AG09319 (cell line): ENCODE results near the gene EFCAB6.

Experiments used
- DNase-seq: peaks from one replicate; pipeline ENCODE4 v3.0.0-alpha.2; 2010; ENCODE audit warnings: low read depth; ENCODE audit errors: extremely low read depth
- TF ChIP-seq, protein P1 (sequence below): IDR thresholded peaks from 2 replicates; pipeline ENCODE4 v1.5.1; 2011; ENCODE audit warnings: low read depth, mild to moderate bottlenecking, inconsistent platforms, low read length, moderate library complexity

The EFCAB6 gene

DNA sequence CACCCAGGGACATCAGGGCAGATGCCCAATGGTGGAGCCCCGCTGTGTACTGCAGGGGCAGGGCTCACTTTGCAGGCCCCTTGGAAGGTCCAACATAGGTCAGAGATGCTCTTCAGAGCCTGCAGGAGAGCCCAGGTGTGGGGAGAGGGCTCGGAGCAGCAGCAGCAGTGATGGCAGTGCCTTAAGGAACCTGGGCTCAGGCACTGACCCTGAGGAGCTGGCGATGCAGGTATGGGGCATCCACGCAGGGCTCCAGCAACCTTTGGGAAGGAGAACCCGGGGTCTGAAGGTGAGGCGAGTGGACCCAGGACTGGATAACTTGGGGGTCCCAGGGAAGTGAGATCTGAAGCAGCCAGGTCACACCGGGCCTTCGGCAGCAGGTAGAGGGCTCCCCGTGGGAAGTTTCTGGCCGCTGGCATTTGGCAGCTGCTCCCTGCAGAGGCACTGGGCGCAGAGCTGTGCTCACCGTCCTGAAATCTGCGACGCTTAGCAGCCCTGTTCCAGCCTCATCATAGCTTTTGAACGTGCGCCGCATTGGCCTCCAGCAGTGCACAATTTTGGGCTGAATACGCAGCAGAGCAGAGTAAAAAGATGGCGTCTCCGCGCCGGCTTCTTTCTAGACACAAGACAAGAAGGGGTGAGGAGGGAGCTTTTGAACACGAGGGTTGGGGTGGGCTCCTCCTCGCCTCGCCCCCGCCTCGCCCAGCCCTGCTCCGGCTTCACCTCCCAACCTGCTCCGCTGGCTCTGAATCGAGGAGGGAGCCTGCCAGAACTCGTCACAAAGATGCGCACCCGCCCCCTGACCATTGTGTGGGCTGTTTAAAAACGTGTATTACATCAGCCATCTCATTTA is 281.5 kb downstream of the EFCAB6 start:
- TF ChIP-seq, protein P1, sequence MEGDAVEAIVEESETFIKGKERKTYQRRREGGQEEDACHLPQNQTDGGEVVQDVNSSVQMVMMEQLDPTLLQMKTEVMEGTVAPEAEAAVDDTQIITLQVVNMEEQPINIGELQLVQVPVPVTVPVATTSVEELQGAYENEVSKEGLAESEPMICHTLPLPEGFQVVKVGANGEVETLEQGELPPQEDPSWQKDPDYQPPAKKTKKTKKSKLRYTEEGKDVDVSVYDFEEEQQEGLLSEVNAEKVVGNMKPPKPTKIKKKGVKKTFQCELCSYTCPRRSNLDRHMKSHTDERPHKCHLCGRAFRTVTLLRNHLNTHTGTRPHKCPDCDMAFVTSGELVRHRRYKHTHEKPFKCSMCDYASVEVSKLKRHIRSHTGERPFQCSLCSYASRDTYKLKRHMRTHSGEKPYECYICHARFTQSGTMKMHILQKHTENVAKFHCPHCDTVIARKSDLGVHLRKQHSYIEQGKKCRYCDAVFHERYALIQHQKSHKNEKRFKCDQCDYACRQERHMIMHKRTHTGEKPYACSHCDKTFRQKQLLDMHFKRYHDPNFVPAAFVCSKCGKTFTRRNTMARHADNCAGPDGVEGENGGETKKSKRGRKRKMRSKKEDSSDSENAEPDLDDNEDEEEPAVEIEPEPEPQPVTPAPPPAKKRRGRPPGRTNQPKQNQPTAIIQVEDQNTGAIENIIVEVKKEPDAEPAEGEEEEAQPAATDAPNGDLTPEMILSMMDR: no peak
- DNase-seq: no peak

GRCh38 chr22:43529934-43530333 is 282.2 kb downstream of the EFCAB6 start:
- TF ChIP-seq, protein P1: no peak
- no peak for DNase-seq

DNA sequence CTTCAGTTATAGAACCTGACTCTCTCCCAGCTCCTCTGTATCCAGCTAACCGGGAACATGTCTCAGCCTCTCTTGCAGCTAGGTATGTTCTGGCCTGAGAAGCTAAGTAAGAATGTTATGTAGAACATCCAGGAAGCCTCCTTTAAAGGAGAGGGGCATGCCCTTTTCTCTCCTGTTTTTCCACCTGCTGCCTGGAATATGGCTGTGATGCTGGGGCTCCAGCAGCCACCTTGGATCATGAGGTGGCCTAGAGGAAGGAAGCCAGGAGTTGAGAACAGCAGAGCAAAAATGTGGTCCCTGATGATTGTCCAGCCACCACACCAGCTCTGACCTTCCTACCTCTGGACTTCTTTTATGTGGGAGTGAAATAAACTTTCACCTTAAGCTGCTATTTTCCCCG is 282.6 kb downstream of the EFCAB6 start:
- DNase-seq: no peak
- TF ChIP-seq, protein P1: no peak

DNA sequence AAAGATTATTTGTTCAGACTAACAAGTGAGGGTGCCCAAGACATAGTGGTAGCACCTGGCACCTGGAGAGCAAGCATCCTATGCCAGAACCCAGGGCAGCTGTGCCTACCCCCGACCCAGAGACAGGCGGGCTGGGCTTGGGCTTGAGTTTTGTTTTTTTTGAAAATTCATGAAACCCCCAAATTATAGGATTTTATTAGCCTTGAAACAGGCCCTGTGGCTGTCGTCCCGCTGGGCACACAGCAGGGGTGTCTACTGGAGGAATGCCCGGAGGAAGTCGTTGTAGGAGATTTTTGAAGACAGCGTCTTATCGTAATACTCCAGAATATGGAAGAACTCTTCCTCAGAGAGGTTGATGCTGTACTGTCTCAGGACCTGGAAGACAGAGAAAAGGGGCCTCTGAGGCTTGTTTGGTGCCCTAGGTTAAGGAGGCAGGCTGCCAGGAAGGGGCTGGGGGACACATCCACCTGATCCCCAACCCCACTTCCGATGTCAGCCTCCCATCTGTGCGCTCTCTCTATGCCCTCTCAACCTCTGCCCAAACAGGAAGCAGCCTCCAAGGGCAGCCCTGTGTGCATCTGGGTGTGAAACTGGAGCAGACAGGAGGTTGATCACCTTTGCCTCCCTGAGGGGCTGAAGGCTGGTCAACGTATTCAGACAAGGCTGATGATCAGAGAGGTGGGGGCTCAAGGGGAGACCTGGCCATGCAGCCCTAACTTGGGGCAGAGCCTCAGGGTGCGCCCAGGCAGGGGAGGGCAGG is 283.3 kb downstream of the EFCAB6 start:
- DNase-seq: no peak
- TF ChIP-seq, protein P1: no peak

DNA sequence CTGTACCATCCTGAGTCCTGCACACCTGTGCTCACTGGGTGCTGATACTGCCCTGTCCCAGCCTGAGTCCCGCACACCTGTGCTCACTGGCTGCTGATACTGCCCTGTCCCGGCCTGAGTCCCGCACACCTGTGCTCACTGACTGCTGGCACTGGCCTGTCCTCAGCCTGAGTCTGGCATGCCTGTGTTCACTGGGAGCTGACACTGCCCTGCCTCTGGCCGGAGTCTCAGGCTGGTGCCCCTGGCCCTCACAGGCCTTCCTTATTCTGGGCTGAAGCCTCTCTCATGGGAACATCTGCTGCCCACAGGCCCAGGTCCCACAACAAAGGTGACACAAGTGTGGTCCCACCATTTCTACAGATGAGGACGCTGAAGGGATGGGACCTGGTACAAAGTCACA is 285.2 kb downstream of the EFCAB6 start:
- DNase-seq: no peak
- TF ChIP-seq, protein P1: no peak

DNA sequence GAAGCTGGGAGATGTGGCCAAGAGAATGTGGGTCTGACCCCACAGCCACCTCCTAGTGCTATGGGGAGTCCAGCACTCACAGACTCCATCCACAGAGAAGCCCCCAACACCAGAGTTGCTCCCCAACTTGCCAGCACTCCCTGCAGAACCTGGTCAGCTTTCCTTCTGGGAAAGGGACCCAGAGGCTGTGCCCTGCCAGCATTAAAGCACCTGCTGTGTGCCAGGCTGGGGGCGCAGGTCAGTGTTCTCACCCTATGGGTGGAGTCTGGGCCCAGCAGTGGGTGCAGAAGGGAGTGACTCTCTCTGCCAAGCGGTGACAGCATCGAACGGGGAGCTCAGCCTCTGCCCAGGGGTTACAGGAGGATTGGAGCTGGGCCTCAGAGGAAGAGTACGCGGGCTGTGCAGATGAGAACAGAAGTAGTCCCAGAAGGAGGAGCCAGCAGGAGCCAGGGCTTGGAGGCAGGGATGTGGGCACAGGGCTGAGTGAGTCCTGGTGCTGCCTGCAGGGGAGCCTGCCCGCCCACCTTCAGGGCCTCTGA is 285.9 kb downstream of the EFCAB6 start:
- no peak for DNase-seq
- TF ChIP-seq, protein P1: no peak

- TF ChIP-seq, protein P1: no peak
Observed at GRCh38 chr22:43521716-43522115, 290.4 kb downstream of the EFCAB6 start.

More at GRCh38 chr22:43521716-43522115, 290.4 kb downstream of the EFCAB6 start:
- DNase-seq: no peak
